ENCODE measurements around the gene PRDX1.
"Not testable (repeated sequence)": the region's sequence is repeated elsewhere in the genome, so short reads cannot be mapped to it uniquely, and the experiment has no call there.

PRDX1 gene

DNA sequence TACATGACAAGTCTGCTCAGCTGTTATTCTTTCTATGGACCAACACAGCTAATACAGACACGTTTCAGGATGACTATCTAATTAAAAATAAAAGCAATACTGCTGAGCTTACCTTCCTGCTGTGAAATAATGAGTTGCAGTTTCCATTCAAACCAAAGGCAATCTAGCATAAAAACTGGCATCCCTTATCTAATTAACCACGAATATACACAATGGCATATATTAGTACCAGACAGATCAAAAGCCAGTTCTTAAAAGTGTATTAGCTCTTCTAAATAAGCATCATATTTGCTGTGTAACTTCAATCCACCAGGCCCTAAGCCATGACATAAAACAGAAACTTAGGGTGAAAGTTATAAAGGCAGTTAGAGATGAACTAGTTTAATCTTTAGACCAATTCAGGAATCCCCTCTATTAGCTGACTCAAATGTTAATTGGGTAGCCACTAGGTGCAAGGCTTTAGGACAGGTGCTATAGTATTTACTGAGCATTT, 51.3 kb downstream of the PRDX1 start:
- Histone ChIP-seq H3K27ac (ENCODE audit: low read length) (no peak overlapping the region), H3K36me3 (replicated peaks; ENCODE audit: insufficient read depth, low read length) (no peaks in the 10 kb centered on the region), H3K9me3 (replicated peaks; ENCODE audit: insufficient read depth, low read length) (no peaks in the 10 kb centered on the region), H2AFZ (ENCODE audit: low read length) (no peak overlapping the region), H3K79me2 (ENCODE audit: low read length) (no peaks in the 10 kb centered on the region), H3K9ac (ENCODE audit: low read length) (no peak overlapping the region), H4K20me1 (ENCODE audit: insufficient read depth, low read length) (no peaks in the 10 kb centered on the region), H3K27me3 (replicated peaks; ENCODE audit: insufficient read depth, low read length) (no peaks in the 10 kb centered on the region), H3F3A (ENCODE audit: insufficient read depth, low read length) (peaks cover 6% of the 10 kb centered on the region; the same call in 1 of the 2 replicates), H3K9me2 (replicated peaks; ENCODE audit: insufficient read depth, low read length) (no peaks in the 10 kb centered on the region), H3K4me1 (ENCODE audit: low read length) (peaks cover 20% of the 10 kb centered on the region), H3K4me2 (ENCODE audit: low read depth, low read length) (peak overlapping the region; percentile 2; the same call in 1 of the 2 replicates), H3K4me3 (ENCODE audit: low read length) (no peak overlapping the region)
- DNase-seq: peak; percentile 15
- TF ChIP-seq EZH2phosphoT487 (IDR thresholded peaks at IDR 0.05; ENCODE audit: low read length) (no peak), EZH2 (optimal IDR thresholded peaks at IDR 0.05; ENCODE audit: low read depth, low read length) (no peak)
- TF ChIP-seq, protein P1, sequence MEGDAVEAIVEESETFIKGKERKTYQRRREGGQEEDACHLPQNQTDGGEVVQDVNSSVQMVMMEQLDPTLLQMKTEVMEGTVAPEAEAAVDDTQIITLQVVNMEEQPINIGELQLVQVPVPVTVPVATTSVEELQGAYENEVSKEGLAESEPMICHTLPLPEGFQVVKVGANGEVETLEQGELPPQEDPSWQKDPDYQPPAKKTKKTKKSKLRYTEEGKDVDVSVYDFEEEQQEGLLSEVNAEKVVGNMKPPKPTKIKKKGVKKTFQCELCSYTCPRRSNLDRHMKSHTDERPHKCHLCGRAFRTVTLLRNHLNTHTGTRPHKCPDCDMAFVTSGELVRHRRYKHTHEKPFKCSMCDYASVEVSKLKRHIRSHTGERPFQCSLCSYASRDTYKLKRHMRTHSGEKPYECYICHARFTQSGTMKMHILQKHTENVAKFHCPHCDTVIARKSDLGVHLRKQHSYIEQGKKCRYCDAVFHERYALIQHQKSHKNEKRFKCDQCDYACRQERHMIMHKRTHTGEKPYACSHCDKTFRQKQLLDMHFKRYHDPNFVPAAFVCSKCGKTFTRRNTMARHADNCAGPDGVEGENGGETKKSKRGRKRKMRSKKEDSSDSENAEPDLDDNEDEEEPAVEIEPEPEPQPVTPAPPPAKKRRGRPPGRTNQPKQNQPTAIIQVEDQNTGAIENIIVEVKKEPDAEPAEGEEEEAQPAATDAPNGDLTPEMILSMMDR (IDR thresholded peaks at IDR 0.05; ENCODE audit: low read length): no peak

DNA sequence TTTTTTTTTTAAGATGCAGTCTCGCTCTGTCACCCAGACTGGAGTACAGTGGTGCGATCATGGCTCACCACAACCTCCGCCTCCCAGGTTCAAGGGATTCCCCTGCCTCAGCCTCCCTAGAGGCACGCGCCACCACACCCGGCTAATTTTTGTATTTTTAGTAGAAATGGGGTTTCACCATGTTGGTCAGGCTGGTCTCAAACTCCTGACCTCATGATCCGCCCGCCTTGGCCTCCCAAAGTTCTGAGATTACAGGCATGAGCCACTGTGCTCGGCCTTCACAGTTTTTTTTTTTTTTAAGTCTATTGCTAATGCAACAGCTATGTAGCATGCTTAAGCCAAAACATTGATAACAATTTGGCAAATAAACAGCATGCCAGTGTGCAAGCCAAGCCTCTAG, 54.3 kb downstream of the PRDX1 start:
- H3K9me2 ChIP-seq (replicated peaks; ENCODE audit: insufficient read depth, low read length); H3K36me3 ChIP-seq (replicated peaks; ENCODE audit: insufficient read depth, low read length); DNase-seq; H2AFZ ChIP-seq (ENCODE audit: low read length); H3K9ac ChIP-seq (ENCODE audit: low read length); H3K9me3 ChIP-seq (replicated peaks; ENCODE audit: insufficient read depth, low read length); H3K27ac ChIP-seq (ENCODE audit: low read length); H3K4me3 ChIP-seq (ENCODE audit: low read length); H3K4me2 ChIP-seq (ENCODE audit: low read depth, low read length); H4K20me1 ChIP-seq (ENCODE audit: insufficient read depth, low read length); H3K27me3 ChIP-seq (replicated peaks; ENCODE audit: insufficient read depth, low read length); H3F3A ChIP-seq (ENCODE audit: insufficient read depth, low read length); H3K79me2 ChIP-seq (ENCODE audit: low read length): not testable (repeated sequence)
- peaks cover 15% of the 10 kb centered on the region for H3K4me1 ChIP-seq (ENCODE audit: low read length)

DNA sequence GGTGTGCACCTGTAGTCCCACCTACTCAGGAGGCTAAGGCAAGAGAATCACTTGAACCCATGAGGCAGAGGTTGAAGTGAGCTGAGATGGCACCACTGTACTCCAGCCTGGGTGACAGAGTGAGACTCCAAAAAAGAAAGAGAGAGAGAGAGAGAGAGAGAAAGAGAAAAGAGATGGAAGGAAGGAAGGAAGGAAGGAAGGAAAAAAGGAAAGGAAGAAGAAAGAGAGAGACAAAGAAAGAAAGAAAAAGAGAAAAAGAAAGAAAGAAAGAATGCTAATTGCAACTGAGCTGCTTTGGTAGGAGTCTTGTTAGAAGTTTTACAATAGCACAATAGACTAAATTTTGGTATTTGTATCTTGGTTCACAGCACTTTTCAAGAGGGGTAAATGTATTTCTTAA, 56.4 kb downstream of the PRDX1 start:
- no peak overlapping the region for H3K4me2 ChIP-seq (ENCODE audit: low read depth, low read length)
- no peaks in the 10 kb centered on the region for H4K20me1 ChIP-seq (ENCODE audit: insufficient read depth, low read length)
- H3K9me2 ChIP-seq (replicated peaks; ENCODE audit: insufficient read depth, low read length): no peaks in the 10 kb centered on the region
- DNase-seq: no peak
- no peak overlapping the region for H3K27ac ChIP-seq (ENCODE audit: low read length)
- H3K36me3 ChIP-seq (replicated peaks; ENCODE audit: insufficient read depth, low read length): no peaks in the 10 kb centered on the region
- H3K4me3 ChIP-seq (ENCODE audit: low read length): no peak overlapping the region
- H2AFZ ChIP-seq (ENCODE audit: low read length): no peak overlapping the region
- H3K79me2 ChIP-seq (ENCODE audit: low read length): no peaks in the 10 kb centered on the region
- no peaks in the 10 kb centered on the region for H3K9me3 ChIP-seq (replicated peaks; ENCODE audit: insufficient read depth, low read length)
- TF ChIP-seq EZH2phosphoT487 (IDR thresholded peaks at IDR 0.05; ENCODE audit: low read length) (no peak), EZH2 (optimal IDR thresholded peaks at IDR 0.05; ENCODE audit: low read depth, low read length) (no peak)
- TF ChIP-seq, protein P1 (IDR thresholded peaks at IDR 0.05; ENCODE audit: low read length): no peak
- peaks cover 10% of the 10 kb centered on the region for H3K4me1 ChIP-seq (ENCODE audit: low read length)
- no peaks in the 10 kb centered on the region for H3F3A ChIP-seq (ENCODE audit: insufficient read depth, low read length)
- no peak overlapping the region for H3K9ac ChIP-seq (ENCODE audit: low read length)
- no peaks in the 10 kb centered on the region for H3K27me3 ChIP-seq (replicated peaks; ENCODE audit: insufficient read depth, low read length)
